BJ (cell line): ENCODE measurements around the gene INHA. TPM values are rescaled to one million over a fixed set of nuclear protein-coding genes. Genes with fewer than 3 reads are reported as not detected.

ENCODE experiments used
- CTCF ChIA-PET: fragments of 350-600 bp; formaldehyde crosslinking; extraction: SDS; loops from one replicate; lab custom pipeline; 2021; ENCODE audit warnings: antibody characterized with exemption, inconsistent platforms; lab: Yijun Ruan, JAX
- POLR2A ChIA-PET: fragments of 300-600 bp; sonication (Branson Sonifier 250); formaldehyde crosslinking; extraction: SDS; loops from one replicate; lab custom pipeline; 2021; ENCODE audit warnings: antibody characterized with exemption; lab: Charles Lee
- DNase-seq: peaks from one replicate; pipeline ENCODE4 v3.0.0-alpha.2; 2011; ENCODE audit warnings: low read depth
- H3K27me3 ChIP-seq: 2 replicates; pipeline ENCODE4 v1.6.0; 2011; ENCODE audit warnings: low read length; ENCODE audit not compliant: control insufficient read depth, insufficient read depth
- H3K36me3 ChIP-seq: 2 replicates; pipeline ENCODE4 v1.5.1; 2011; ENCODE audit warnings: low read length; ENCODE audit not compliant: control insufficient read depth, insufficient read depth
- H3K4me3 ChIP-seq: 2 replicates; pipeline ENCODE4 v1.5.1; 2011; ENCODE audit warnings: low read depth, mild to moderate bottlenecking, control low read depth, low read length
- CTCF ChIP-seq: IDR thresholded peaks from 2 replicates; pipeline ENCODE4 v1.5.1; 2011; ENCODE audit warnings: low read depth, mild to moderate bottlenecking, control low read depth, inconsistent platforms, low read length, moderate library complexity; ENCODE audit not compliant: insufficient read depth
- polyA plus RNA-seq: library from polyadenylated mRNA; depleted of rRNA; stranded (reverse); fragments of >200 nt; gene quantifications from 2 replicates; pipeline ENCODE4 v1.2.3, GENCODE V29; 2011

INHA gene
- polyA plus RNA-seq, 1 experiment = 1.5 TPM

DNA sequence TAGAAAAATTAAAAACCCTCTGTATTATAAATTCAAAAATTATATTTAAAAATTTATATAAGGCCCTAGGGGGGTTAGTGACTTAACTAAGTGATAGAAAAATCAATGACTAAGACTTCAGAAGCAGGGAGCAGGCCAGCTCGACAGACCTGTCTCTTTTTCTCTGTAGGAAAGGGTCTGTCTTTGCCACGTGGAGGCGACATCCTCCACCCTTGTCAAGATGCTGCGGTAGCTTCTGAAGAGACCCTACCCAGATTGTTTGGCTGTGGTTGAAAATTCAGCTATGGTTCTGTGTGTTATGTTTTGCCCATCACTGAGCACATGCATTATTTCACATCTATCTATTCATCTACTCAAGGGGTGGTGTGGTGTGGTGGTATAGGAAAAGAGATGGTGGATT lies 47.1 kb downstream of the INHA start:
- CTCF ChIA-PET = interaction anchor here (0.9 to 2.0 kb wide), 6 partner anchors 8 to 71 kb away, joined by 3 to 5 read pairs (median 4); partner anchors contain the start of gene OBSL1
- POLR2A ChIA-PET = no interaction called here

DNA sequence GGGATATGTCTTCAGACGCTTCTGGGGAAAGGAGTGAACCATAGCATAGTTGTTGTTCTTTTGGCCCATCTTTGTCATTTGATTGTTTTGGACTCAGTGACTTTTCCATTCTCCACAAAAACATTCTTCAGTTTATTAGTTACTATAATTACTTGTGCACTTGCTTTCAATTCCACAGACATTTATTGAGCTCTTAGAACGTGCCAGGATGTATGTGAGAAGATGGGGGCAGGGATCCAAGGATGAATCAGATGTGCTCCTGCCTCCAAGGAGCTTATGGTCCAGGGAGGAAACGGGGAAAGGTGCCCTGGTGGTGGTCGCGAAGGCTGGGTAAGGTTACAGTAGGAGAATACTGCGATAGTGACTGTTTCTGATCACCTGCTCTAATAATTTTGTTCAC lies 48.4 kb downstream of the INHA start:
- Histone ChIP-seq H3K36me3 (peaks cover 4% of the 10 kb centered on the region), H3K27me3 (peaks cover 3% of the 10 kb centered on the region; the same call in 1 of the 2 replicates), H3K4me3 (no peak overlapping the region)
- DNase-seq = no peak
- ChIA-PET CTCF (interaction anchor here (0.5 to 2.0 kb wide), 6 partner anchors 21 to 69 kb away, joined by 3 to 5 read pairs (median 4); no protein-coding TSS in a partner anchor), POLR2A (no interaction called here)
- TF ChIP-seq CTCF = no peak

More for the DNA sequence above, 47.1 kb downstream of the INHA start:
- no peak for TF ChIP-seq CTCF
- Histone ChIP-seq H3K27me3 (peaks cover 3% of the 10 kb centered on the region; the same call in 1 of the 2 replicates), H3K4me3 (no peak overlapping the region), H3K36me3 (peaks cover 12% of the 10 kb centered on the region)
- DNase-seq = no peak

GRCh38 chr2:219621935-219622334 lies 49.8 kb downstream of the INHA start:
- no peak for DNase-seq
- Histone ChIP-seq H3K36me3 (no peaks in the 10 kb centered on the region), H3K4me3 (no peak overlapping the region), H3K27me3 (peaks cover 3% of the 10 kb centered on the region; the same call in 1 of the 2 replicates)
- TF ChIP-seq CTCF = no peak
- POLR2A ChIA-PET = interaction anchor here (0.6 kb wide), 1 partner anchor 24 kb away, joined by 4 read pairs; no protein-coding TSS in a partner anchor
- CTCF ChIA-PET = interaction anchor here (1.5 to 2.2 kb wide), 3 partner anchors 21 to 80 kb away, joined by 3 to 5 read pairs (median 4); partner anchors contain the start of gene STK11IP

DNA sequence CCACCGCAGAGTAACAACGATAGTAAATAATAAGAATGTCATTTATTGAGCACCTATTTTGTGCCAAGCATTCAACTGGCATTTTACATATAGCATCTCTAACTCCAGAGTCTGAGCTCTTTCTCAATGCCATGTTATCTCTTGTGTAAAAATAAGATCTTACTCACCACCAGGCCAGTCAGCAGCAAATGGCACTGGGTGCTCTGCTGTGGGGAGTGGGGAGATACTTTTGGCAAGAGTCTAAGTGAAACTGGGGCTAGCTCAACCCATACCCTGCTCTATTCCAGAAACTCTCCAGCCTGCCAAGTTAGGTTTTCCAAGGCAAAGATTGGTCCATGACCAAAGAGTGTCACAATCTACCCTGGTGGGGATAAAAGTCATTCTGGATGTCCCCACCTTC lies 50.4 kb downstream of the INHA start:
- TF ChIP-seq CTCF = no peak
- Histone ChIP-seq H3K27me3 (peaks cover 3% of the 10 kb centered on the region; the same call in 1 of the 2 replicates), H3K36me3 (no peaks in the 10 kb centered on the region), H3K4me3 (no peak overlapping the region)
- no peak for DNase-seq
- CTCF ChIA-PET = interaction anchor here (1.1 to 2.2 kb wide), 4 partner anchors 21 to 80 kb away, joined by 3 to 5 read pairs (median 4); partner anchors contain the start of gene STK11IP
- POLR2A ChIA-PET = interaction anchor here (0.6 kb wide), 1 partner anchor 24 kb away, joined by 4 read pairs; no protein-coding TSS in a partner anchor

GRCh38 chr2:219624565-219624964 lies 52.5 kb downstream of the INHA start:
- no peak overlapping the region for H3K4me3 ChIP-seq
- POLR2A ChIA-PET = no interaction called here
- H3K27me3 ChIP-seq = peaks cover 3% of the 10 kb centered on the region; the same call in 1 of the 2 replicates
- no peaks in the 10 kb centered on the region for H3K36me3 ChIP-seq
- DNase-seq = no peak
- no peak for TF ChIP-seq CTCF
- CTCF ChIA-PET = no interaction called here
